ENCODE data around the gene MESP2. TPM values are rescaled to one million over a fixed set of nuclear protein-coding genes. Genes with fewer than 3 reads are reported as not detected.

The MESP2 gene
- total and polyA plus RNA-seq, 4 donors: 0.03 TPM; not detected in 3

DNA sequence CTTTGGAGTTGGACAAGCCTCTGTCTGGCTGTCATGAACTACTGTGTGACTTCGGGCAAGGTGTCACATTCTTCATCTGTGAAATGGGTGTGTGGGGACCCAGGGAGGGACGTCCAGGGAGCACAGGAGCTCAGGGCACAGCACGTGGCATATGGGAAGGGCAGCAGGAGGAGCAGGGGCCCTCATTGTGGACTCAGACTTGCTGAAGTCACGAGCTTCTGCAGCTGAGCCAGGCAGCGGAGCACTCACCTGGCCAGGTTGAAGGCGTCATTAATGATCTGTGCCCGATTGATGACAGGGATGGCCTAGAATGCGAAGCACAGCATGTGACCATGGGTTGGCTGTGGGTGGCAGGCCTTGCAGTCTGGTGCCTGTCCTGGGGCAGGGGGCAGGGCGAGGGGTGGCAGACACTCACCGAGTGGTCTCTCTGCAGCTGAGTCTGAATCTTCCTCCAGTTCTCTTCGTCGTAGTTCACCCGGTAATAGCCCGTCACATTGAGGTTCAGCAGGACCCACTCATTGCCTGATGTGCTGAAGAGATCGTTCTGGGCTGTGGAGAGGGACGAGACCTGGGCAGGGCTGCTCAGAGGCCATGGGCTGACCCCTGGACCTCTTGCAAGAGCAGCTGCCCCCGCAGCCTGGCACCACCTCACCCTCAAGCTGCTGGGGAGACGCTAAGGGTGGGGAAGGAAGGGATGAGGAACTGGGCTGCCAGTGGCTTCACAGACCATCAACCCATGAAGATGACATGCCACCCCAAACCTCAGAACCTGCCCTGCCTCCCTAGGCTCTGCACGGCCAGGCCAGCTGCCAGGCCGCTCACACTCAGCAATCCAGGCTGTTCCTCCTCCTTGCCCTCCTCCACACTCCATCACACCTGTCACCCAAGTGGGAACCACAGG, 23.1 kb downstream of the MESP2 start:
- peaks cover 9 to 34% (median 19%) of the 10 kb centered on the region in 4 donors for H3K4me1 ChIP-seq (ENCODE audit: control insufficient read depth in 4 of 4, insufficient read depth in 4 of 4, low read length in 3 of 4)
- H3K9me3 ChIP-seq (ENCODE audit: control insufficient read depth in 4 of 4, low read length in 3 of 4): no peaks in the 10 kb centered on the region
- H3K9ac ChIP-seq (ENCODE audit: low read depth in 1 of 2, low read length in 2 of 2): no peak overlapping the region
- 88% methylated on average over 20 of the region's 20 CpGs for WGBS
- H3K27ac ChIP-seq (ENCODE audit: low read depth in 1 of 2, low read length in 2 of 2): no peak overlapping the region
- TF ChIP-seq YY1 (IDR thresholded peaks at IDR 0.05) (no peak), RXRA (IDR thresholded peaks at IDR 0.05) (no peak), TAF1 (conservative IDR thresholded peaks at IDR 0.05) (no peak), FOXA2 (IDR thresholded peaks at IDR 0.05) (no peak), JUND (IDR thresholded peaks at IDR 0.05) (no peak), RAD21 (IDR thresholded peaks at IDR 0.05) (no peak), HNF4G (IDR thresholded peaks at IDR 0.05) (no peak), NR2F2 (IDR thresholded peaks at IDR 0.05) (no peak), GABPA (IDR thresholded peaks at IDR 0.05 in 1 of 2, conservative IDR thresholded peaks at IDR 0.05 in 1 of 2) (no peak), EGR1 (IDR thresholded peaks at IDR 0.05; ENCODE audit: low read depth in 2 of 2) (no peak)
- TF ChIP-seq, protein P1, sequence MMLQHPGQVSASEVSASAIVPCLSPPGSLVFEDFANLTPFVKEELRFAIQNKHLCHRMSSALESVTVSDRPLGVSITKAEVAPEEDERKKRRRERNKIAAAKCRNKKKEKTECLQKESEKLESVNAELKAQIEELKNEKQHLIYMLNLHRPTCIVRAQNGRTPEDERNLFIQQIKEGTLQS (IDR thresholded peaks at IDR 0.05): no peak
- TF ChIP-seq, protein P2, sequence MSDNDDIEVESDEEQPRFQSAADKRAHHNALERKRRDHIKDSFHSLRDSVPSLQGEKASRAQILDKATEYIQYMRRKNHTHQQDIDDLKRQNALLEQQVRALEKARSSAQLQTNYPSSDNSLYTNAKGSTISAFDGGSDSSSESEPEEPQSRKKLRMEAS (IDR thresholded peaks at IDR 0.05): no peak
- TF ChIP-seq, protein P3, sequence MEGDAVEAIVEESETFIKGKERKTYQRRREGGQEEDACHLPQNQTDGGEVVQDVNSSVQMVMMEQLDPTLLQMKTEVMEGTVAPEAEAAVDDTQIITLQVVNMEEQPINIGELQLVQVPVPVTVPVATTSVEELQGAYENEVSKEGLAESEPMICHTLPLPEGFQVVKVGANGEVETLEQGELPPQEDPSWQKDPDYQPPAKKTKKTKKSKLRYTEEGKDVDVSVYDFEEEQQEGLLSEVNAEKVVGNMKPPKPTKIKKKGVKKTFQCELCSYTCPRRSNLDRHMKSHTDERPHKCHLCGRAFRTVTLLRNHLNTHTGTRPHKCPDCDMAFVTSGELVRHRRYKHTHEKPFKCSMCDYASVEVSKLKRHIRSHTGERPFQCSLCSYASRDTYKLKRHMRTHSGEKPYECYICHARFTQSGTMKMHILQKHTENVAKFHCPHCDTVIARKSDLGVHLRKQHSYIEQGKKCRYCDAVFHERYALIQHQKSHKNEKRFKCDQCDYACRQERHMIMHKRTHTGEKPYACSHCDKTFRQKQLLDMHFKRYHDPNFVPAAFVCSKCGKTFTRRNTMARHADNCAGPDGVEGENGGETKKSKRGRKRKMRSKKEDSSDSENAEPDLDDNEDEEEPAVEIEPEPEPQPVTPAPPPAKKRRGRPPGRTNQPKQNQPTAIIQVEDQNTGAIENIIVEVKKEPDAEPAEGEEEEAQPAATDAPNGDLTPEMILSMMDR (IDR thresholded peaks at IDR 0.05; ENCODE audit: low read depth, low read length, missing input control): no peak
- TF ChIP-seq, protein P4, sequence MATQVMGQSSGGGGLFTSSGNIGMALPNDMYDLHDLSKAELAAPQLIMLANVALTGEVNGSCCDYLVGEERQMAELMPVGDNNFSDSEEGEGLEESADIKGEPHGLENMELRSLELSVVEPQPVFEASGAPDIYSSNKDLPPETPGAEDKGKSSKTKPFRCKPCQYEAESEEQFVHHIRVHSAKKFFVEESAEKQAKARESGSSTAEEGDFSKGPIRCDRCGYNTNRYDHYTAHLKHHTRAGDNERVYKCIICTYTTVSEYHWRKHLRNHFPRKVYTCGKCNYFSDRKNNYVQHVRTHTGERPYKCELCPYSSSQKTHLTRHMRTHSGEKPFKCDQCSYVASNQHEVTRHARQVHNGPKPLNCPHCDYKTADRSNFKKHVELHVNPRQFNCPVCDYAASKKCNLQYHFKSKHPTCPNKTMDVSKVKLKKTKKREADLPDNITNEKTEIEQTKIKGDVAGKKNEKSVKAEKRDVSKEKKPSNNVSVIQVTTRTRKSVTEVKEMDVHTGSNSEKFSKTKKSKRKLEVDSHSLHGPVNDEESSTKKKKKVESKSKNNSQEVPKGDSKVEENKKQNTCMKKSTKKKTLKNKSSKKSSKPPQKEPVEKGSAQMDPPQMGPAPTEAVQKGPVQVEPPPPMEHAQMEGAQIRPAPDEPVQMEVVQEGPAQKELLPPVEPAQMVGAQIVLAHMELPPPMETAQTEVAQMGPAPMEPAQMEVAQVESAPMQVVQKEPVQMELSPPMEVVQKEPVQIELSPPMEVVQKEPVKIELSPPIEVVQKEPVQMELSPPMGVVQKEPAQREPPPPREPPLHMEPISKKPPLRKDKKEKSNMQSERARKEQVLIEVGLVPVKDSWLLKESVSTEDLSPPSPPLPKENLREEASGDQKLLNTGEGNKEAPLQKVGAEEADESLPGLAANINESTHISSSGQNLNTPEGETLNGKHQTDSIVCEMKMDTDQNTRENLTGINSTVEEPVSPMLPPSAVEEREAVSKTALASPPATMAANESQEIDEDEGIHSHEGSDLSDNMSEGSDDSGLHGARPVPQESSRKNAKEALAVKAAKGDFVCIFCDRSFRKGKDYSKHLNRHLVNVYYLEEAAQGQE (IDR thresholded peaks at IDR 0.05): no peak
- TF ChIP-seq, protein P5, sequence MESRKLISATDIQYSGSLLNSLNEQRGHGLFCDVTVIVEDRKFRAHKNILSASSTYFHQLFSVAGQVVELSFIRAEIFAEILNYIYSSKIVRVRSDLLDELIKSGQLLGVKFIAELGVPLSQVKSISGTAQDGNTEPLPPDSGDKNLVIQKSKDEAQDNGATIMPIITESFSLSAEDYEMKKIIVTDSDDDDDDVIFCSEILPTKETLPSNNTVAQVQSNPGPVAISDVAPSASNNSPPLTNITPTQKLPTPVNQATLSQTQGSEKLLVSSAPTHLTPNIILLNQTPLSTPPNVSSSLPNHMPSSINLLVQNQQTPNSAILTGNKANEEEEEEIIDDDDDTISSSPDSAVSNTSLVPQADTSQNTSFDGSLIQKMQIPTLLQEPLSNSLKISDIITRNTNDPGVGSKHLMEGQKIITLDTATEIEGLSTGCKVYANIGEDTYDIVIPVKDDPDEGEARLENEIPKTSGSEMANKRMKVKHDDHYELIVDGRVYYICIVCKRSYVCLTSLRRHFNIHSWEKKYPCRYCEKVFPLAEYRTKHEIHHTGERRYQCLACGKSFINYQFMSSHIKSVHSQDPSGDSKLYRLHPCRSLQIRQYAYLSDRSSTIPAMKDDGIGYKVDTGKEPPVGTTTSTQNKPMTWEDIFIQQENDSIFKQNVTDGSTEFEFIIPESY (IDR thresholded peaks at IDR 0.05): no peak
- H3K27me3 ChIP-seq (ENCODE audit: control insufficient read depth in 4 of 4, insufficient read depth in 4 of 4, low read length in 3 of 4): no peaks in the 10 kb centered on the region
- H3K36me3 ChIP-seq (ENCODE audit: control insufficient read depth in 4 of 4, insufficient read depth in 3 of 4, low read depth in 1 of 4, low read length in 3 of 4): peaks cover 26 to 62% (median 45%) of the 10 kb centered on the region in 4 donors
- no peak overlapping the region for H3K4me3 ChIP-seq (ENCODE audit: low read depth in 1 of 3, low read length in 3 of 3)
- no peak for DNase-seq (ENCODE audit: low spot score)

Data from liver (tissue), 9 donors.